Measurements from ENCODE around the gene SPATA13. TPM values are rescaled to one million over a fixed set of nuclear protein-coding genes. Genes with fewer than 3 reads are reported as not detected.

SPATA13 gene
- total RNA-seq, 1 experiment from 2014 or later: 10.5 TPM

- TF ChIP-seq CTCF (IDR thresholded peaks at IDR 0.05; ENCODE audit: insufficient read depth in 1 of 2, low read depth in 1 of 2, low read length in 1 of 2, severe bottlenecking in 1 of 2, unreplicated experiment in 1 of 2): no peak
- H3K9me3 Mint-ChIP-seq (ENCODE audit: unreplicated experiment): no peaks in the 10 kb centered on the region
- Histone ChIP-seq H3K4me1 (no peaks in the 10 kb centered on the region), H3K9me3 (no peaks in the 10 kb centered on the region; the same call in 1 of the 2 replicates), H3K4me3 (ENCODE audit: low read depth, low read length) (no peak overlapping the region), H3K36me3 (ENCODE audit: control insufficient read depth, insufficient read depth, low read length) (no peaks in the 10 kb centered on the region), H3K27me3 (replicated peaks; ENCODE audit: control insufficient read depth, insufficient read depth, low read length) (no peaks in the 10 kb centered on the region)
- ChIA-PET POLR2A (no interaction called here), CTCF (no interaction called here)
- no peaks in the 10 kb centered on the region for H3K36me3 Mint-ChIP-seq (ENCODE audit: insufficient read depth, unreplicated experiment)
- no peak overlapping the region for H3K4me3 Mint-ChIP-seq (ENCODE audit: unreplicated experiment)
- intact Hi-C loops (cut with micrococcal nuclease; ENCODE audit: unreplicated experiment): no loop called here
- no TSS peak for BruUV-seq (replicated peaks)
- no peak for DNase-seq
- no peaks in the 10 kb centered on the region for H3K4me1 Mint-ChIP-seq (ENCODE audit: low read depth, unreplicated experiment)
- no peak overlapping the region for H3K27ac Mint-ChIP-seq (ENCODE audit: unreplicated experiment)
- H3K27me3 Mint-ChIP-seq (ENCODE audit: insufficient read depth, unreplicated experiment): no peaks in the 10 kb centered on the region
Measured at GRCh38 chr13:24176351-24177101, 16.0 kb downstream of the SPATA13 start.

- Histone ChIP-seq H3K9me3 (no peaks in the 10 kb centered on the region; the same call in 1 of the 2 replicates), H3K4me1 (peaks cover 20% of the 10 kb centered on the region), H3K4me3 (ENCODE audit: low read depth, low read length) (no peak overlapping the region), H3K27me3 (replicated peaks; ENCODE audit: control insufficient read depth, insufficient read depth, low read length) (no peaks in the 10 kb centered on the region), H3K36me3 (ENCODE audit: control insufficient read depth, insufficient read depth, low read length) (no peaks in the 10 kb centered on the region)
- no peaks in the 10 kb centered on the region for H3K27me3 Mint-ChIP-seq (ENCODE audit: insufficient read depth, unreplicated experiment)
- BruUV-seq (replicated peaks): no TSS peak
- H3K9me3 Mint-ChIP-seq (ENCODE audit: unreplicated experiment): no peaks in the 10 kb centered on the region
- intact Hi-C loops (cut with micrococcal nuclease; ENCODE audit: unreplicated experiment): no loop called here
- H3K36me3 Mint-ChIP-seq (ENCODE audit: insufficient read depth, unreplicated experiment): no peaks in the 10 kb centered on the region
- POLR2A ChIA-PET: no interaction called here
- H3K27ac Mint-ChIP-seq (ENCODE audit: unreplicated experiment): no peak overlapping the region
- no peak overlapping the region for H3K4me3 Mint-ChIP-seq (ENCODE audit: unreplicated experiment)
- H3K4me1 Mint-ChIP-seq (ENCODE audit: low read depth, unreplicated experiment): peaks cover 12% of the 10 kb centered on the region
- TF ChIP-seq CTCF (IDR thresholded peaks at IDR 0.05; ENCODE audit: insufficient read depth in 1 of 2, low read depth in 1 of 2, low read length in 1 of 2, severe bottlenecking in 1 of 2, unreplicated experiment in 1 of 2): no peak
- DNase-seq: no peak
- CTCF ChIA-PET: no interaction called here
Measured at GRCh38 chr13:24178847-24179485, 18.4 kb downstream of the SPATA13 start.

- Histone ChIP-seq H3K36me3 (ENCODE audit: control insufficient read depth, insufficient read depth, low read length) (no peaks in the 10 kb centered on the region), H3K27me3 (replicated peaks; ENCODE audit: control insufficient read depth, insufficient read depth, low read length) (no peaks in the 10 kb centered on the region), H3K4me1 (peaks cover 25% of the 10 kb centered on the region), H3K4me3 (ENCODE audit: low read depth, low read length) (no peak overlapping the region), H3K9me3 (no peaks in the 10 kb centered on the region)
- H3K4me1 Mint-ChIP-seq (ENCODE audit: low read depth, unreplicated experiment): peaks cover 17% of the 10 kb centered on the region
- H3K4me3 Mint-ChIP-seq (ENCODE audit: unreplicated experiment): no peak overlapping the region
- no peaks in the 10 kb centered on the region for H3K36me3 Mint-ChIP-seq (ENCODE audit: insufficient read depth, unreplicated experiment)
- intact Hi-C loops (cut with micrococcal nuclease; ENCODE audit: unreplicated experiment): no loop called here
- CTCF ChIA-PET: no interaction called here
- no peaks in the 10 kb centered on the region for H3K27me3 Mint-ChIP-seq (ENCODE audit: insufficient read depth, unreplicated experiment)
- no TSS peak for BruUV-seq (replicated peaks)
- POLR2A ChIA-PET: no interaction called here
- TF ChIP-seq CTCF (IDR thresholded peaks at IDR 0.05; ENCODE audit: insufficient read depth in 1 of 2, low read depth in 1 of 2, low read length in 1 of 2, severe bottlenecking in 1 of 2, unreplicated experiment in 1 of 2): no peak
- DNase-seq: no peak
- no peak overlapping the region for H3K27ac Mint-ChIP-seq (ENCODE audit: unreplicated experiment)
- no peaks in the 10 kb centered on the region for H3K9me3 Mint-ChIP-seq (ENCODE audit: unreplicated experiment)
Measured at GRCh38 chr13:24179486-24179850, 18.9 kb downstream of the SPATA13 start.

Measured in Caco-2 (cell line).